Panc1 (cell line): ENCODE data around the gene TBC1D12. TPM values are rescaled to one million over a fixed set of nuclear protein-coding genes. Genes with fewer than 3 reads are reported as not detected.
A peak's percentile ranks its signal among the peaks of the same experiment; 100 is the strongest.
"Not testable (repeated sequence)": the region's sequence is repeated elsewhere in the genome, so short reads cannot be mapped to it uniquely, and the experiment has no call there.

ENCODE experiments used
- ATAC-seq: fragments of 200-7000 bp; cut with Tn5 transposase; 2 replicates; pipeline ENCODE4 v1.9.1; 2020; ENCODE audit warnings: mild to moderate bottlenecking, moderate library complexity
- BruUV-seq: library from RNA; stranded (reverse); fragments of 400-500 nt; replicated peaks from 2 replicates; lab custom pipeline; 2021; lab: Mats Ljungman, UMichigan
- CTCF ChIA-PET: fragments of 300-600 bp; sonication (Branson Sonifier 250); formaldehyde crosslinking; loops from one replicate; lab custom pipeline; 2022; ENCODE audit warnings: antibody characterized with exemption; lab: Charles Lee
- POLR2A ChIA-PET: fragments of 300-600 bp; sonication (Branson Sonifier 250); formaldehyde crosslinking; loops from one replicate; lab custom pipeline; 2022; ENCODE audit warnings: antibody characterized with exemption; lab: Charles Lee
- DNase-seq: peaks from one replicate; pipeline ENCODE4 v3.0.0-alpha.2; 2010; ENCODE audit warnings: low read depth, low spot score
- H3K27ac ChIP-seq: 2 replicates; pipeline ENCODE4 v1.5.1; 2011; ENCODE audit warnings: mild to moderate bottlenecking, low read length, inconsistent platforms
- H3K27me3 ChIP-seq: fragments of 200-500 bp; sonication (Bioruptor generic); 2 replicates; pipeline ENCODE4 v1.6.0; 2014; ENCODE audit warnings: low read length, inconsistent platforms; ENCODE audit not compliant: control insufficient read depth, insufficient read depth
- H3K36me3 ChIP-seq: fragments of 200-500 bp; sonication (Bioruptor generic); 2 replicates; pipeline ENCODE4 v1.5.1; 2014; ENCODE audit warnings: inconsistent platforms, mild to moderate bottlenecking, low read length, moderate library complexity; ENCODE audit not compliant: control insufficient read depth, insufficient read depth
- H3K4me1 ChIP-seq: 2 replicates; pipeline ENCODE4 v1.5.1; 2011; ENCODE audit warnings: inconsistent platforms, mild to moderate bottlenecking, low read length, moderate library complexity; ENCODE audit not compliant: control insufficient read depth, insufficient read depth
- H3K4me3 ChIP-seq, 2 experiments: 2 replicates each; pipeline ENCODE4 v1.5.1; 2011 to 2012; ENCODE audit warnings: low read depth in 2 of 2, low read length in 2 of 2, mild to moderate bottlenecking in 2 of 2, inconsistent platforms in 1 of 2, moderate library complexity in 1 of 2
- H3K9me3 ChIP-seq: fragments of 200-500 bp; sonication (Bioruptor generic); 2 replicates; pipeline ENCODE4 v1.5.1; 2014; ENCODE audit warnings: low read depth, mild to moderate bottlenecking, inconsistent platforms, low read length, moderate library complexity; ENCODE audit not compliant: control insufficient read depth, insufficient read depth
- POLR2AphosphoS5 ChIP-seq: IDR thresholded peaks from 2 replicates; pipeline ENCODE4 v1.6.1; 2012; ENCODE audit warnings: mild to moderate bottlenecking, low read depth, low read length, moderate library complexity
- SIN3A ChIP-seq: IDR thresholded peaks from 2 replicates; pipeline ENCODE4 v1.6.1; 2012; ENCODE audit warnings: low read depth, mild to moderate bottlenecking, low read length, moderate library complexity, borderline replicate concordance; ENCODE audit not compliant: insufficient read depth
- in situ Hi-C: cut with HindIII; loops from 2 replicates; pipeline ENCODE4 v1.10.0; 2016; ENCODE audit warnings: low sequenced_read_pairs, low pct_unique_long_range_greater_than_20kb
- intact Hi-C: fragments of 100-400 bp; cut with micrococcal nuclease; formaldehyde crosslinking; loops from one replicate; pipeline ENCODE4 v1.10.0; 2022; ENCODE audit not compliant: unreplicated experiment
- total RNA-seq: library from RNA; stranded (reverse); gene quantifications from one replicate; pipeline ENCODE4 v1.2.1, GENCODE V29; 2021; ENCODE audit not compliant: unreplicated experiment
- TF ChIP-seq, protein P1 (sequence below): fragments of 450-650 bp; IDR thresholded peaks from 2 replicates; pipeline ENCODE4 v1.5.1; 2017; ENCODE audit warnings: mild to moderate bottlenecking

Gene TBC1D12
- total RNA-seq, 1 experiment from 2014 or later, result 23.7 TPM

DNA sequence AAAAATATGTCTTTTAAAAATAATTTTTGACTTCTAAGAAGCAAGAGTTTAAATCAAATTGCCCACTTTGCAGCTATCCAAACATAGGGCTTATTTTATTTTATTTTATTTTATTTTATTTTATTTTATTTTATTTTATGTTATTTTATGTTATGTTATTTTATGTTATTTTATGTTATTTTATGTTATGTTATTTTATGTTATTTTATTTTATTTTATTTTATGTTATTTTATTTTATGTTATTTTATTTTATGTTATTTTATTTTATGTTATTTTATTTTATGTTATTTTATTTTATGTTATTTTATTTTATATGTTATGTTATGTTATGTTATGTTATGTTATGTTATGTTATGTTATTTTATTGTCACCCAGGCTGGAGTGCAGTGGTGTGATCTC is 129.2 kb downstream of the TBC1D12 start:
- DNase-seq, H3K4me1 ChIP-seq, intact Hi-C loops, ATAC-seq, H3K9me3 ChIP-seq, in situ Hi-C loops, H3K27me3 ChIP-seq, H3K36me3 ChIP-seq, CTCF ChIA-PET, H3K4me3 ChIP-seq, BruUV-seq, H3K27ac ChIP-seq: not testable (repeated sequence)
- POLR2A ChIA-PET, result interaction anchor here (0.6 kb wide), 1 partner anchor 14 kb away, joined by 4 read pairs; no protein-coding TSS in a partner anchor

GRCh38 chr10:94533027-94533426 is 130.7 kb downstream of the TBC1D12 start:
- ATAC-seq (no peak), DNase-seq (no peak)
- Histone ChIP-seq H3K27ac (no peak overlapping the region), H3K4me3 (no peak overlapping the region), H3K36me3 (peaks cover 2% of the 10 kb centered on the region; the same call in 1 of the 2 replicates), H3K4me1 (no peaks in the 10 kb centered on the region), H3K9me3 (no peaks in the 10 kb centered on the region), H3K27me3 (no peaks in the 10 kb centered on the region)
- ChIA-PET CTCF (no interaction called here), POLR2A (interaction anchor here (0.6 kb wide), 1 partner anchor 11 kb away, joined by 15 read pairs; no protein-coding TSS in a partner anchor)
- TSS peak; percentile 47 for BruUV-seq
- in situ Hi-C loops, result no loop called here
- intact Hi-C loops, result no loop called here
- TF ChIP-seq POLR2AphosphoS5, result no peak

DNA sequence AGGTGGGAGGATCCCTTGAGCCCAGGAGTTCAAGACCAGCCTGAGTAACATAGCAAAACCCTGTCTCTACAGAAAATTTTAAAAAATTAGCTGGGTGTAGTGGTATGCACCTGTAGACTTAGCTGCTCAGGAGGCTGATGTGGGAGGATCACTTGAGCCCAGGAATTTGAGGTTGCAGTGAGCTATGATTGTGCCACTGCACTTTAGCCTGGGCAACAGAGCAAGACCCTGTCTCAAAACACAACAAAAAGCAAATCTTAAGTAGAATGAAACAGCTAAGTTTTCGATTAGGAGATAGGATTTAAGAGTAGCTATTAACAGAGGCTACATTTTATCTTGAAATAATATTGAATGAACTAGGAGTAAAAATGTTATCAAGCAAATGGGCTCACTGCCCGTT is 139.9 kb downstream of the TBC1D12 start:
- in situ Hi-C loops, result not testable (repeated sequence)

DNA sequence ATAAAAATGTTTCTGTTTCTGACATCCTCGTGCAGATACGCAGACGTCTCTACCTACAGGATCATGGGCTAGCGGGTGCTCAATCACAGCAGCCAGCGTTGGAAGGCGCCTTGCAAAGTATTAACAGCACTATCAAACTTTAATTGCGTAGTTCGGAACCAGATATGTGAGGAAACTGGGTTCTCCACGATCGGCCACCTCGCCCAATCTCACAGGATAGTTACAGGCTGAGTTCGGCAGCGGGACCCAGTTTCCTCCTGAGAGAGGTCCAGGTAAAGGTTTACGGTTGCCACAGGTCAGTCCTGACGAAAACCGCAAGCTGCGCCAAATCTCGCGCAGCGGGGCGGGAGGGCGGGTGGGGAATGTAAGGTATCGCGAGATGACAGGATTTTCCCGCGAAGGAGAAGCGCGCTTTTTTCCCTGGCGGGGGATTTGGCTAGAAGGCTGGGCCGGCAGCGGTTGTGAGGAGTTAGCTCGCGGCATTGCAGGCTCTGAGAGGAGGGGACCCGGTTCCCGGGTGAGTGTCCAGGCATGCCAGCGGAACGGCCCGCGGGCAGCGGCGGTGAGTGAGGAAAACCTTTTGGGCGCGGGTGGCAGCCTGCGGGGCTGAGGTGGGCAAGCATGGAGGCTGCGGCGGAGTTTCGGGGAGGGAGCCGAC is 143.2 kb downstream of the TBC1D12 start, which contains the start of gene HELLS:
Gene HELLS, plus strand, starts transcription at position 398 of the 658 bp plus-strand sequence. Its CDS starts 134 bp downstream, at position 532.
- CTCF ChIA-PET, result no interaction called here
- in situ Hi-C loops, result no loop called here
- Histone ChIP-seq H3K27ac (peak within 1 kb of the TSS; percentile 98), H3K4me1 (peaks cover 38% of the 10 kb centered on the region), H3K4me3 (peak within 1 kb of the TSS; percentile 84 to 100), H3K36me3 (peaks cover 4% of the 10 kb centered on the region; the same call in 1 of the 2 replicates), H3K9me3 (no peaks in the 10 kb centered on the region), H3K27me3 (no peaks in the 10 kb centered on the region)
- peak; percentile 78 for DNase-seq
- peak; percentile 88 for ATAC-seq
- POLR2A ChIA-PET, result interaction anchor here (0.6 to 1.0 kb wide), 2 partner anchors 14 to 162 kb away, joined by 4 to 5 read pairs; no protein-coding TSS in a partner anchor
- TF ChIP-seq, protein P1, sequence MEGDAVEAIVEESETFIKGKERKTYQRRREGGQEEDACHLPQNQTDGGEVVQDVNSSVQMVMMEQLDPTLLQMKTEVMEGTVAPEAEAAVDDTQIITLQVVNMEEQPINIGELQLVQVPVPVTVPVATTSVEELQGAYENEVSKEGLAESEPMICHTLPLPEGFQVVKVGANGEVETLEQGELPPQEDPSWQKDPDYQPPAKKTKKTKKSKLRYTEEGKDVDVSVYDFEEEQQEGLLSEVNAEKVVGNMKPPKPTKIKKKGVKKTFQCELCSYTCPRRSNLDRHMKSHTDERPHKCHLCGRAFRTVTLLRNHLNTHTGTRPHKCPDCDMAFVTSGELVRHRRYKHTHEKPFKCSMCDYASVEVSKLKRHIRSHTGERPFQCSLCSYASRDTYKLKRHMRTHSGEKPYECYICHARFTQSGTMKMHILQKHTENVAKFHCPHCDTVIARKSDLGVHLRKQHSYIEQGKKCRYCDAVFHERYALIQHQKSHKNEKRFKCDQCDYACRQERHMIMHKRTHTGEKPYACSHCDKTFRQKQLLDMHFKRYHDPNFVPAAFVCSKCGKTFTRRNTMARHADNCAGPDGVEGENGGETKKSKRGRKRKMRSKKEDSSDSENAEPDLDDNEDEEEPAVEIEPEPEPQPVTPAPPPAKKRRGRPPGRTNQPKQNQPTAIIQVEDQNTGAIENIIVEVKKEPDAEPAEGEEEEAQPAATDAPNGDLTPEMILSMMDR, result no peak
- TF ChIP-seq SIN3A, result peak; percentile 96
- TF ChIP-seq POLR2AphosphoS5, result peak; percentile 87
- intact Hi-C loops, result no loop called here
- BruUV-seq, result no TSS peak

More for the DNA sequence above, 139.9 kb downstream of the TBC1D12 start:
- BruUV-seq, H3K27me3 ChIP-seq, H3K9me3 ChIP-seq, DNase-seq, intact Hi-C loops, H3K4me3 ChIP-seq, ATAC-seq, H3K36me3 ChIP-seq, H3K27ac ChIP-seq: not testable (repeated sequence)
- POLR2A ChIA-PET, result interaction anchor here (0.7 kb wide), 1 partner anchor 148 kb away, joined by 3 read pairs; no protein-coding TSS in a partner anchor
- peaks cover 25% of the 10 kb centered on the region for H3K4me1 ChIP-seq
- CTCF ChIA-PET, result interaction anchor here (0.6 kb wide), 1 partner anchor 98 kb away, joined by 4 read pairs; no protein-coding TSS in a partner anchor
